Ishikawa (cell line): ENCODE measurements around the gene ATP6V0E2.
A peak's percentile ranks its signal among the peaks of the same experiment; 100 is the strongest.

Experiments
- CEBPB ChIP-seq: IDR thresholded peaks from 2 replicates; pipeline ENCODE4 v1.6.1; 2012
- CREB1 ChIP-seq: IDR thresholded peaks from 2 replicates; pipeline ENCODE4 v1.6.1; 2012; ENCODE audit warnings: low read depth
- EGR1 ChIP-seq: IDR thresholded peaks from 2 replicates; pipeline ENCODE4 v1.6.1; 2012
- EP300 ChIP-seq: IDR thresholded peaks from 2 replicates; pipeline ENCODE4 v1.6.1; 2012; ENCODE audit warnings: borderline replicate concordance
- FOXM1 ChIP-seq: IDR thresholded peaks from 2 replicates; pipeline ENCODE4 v1.6.1; 2012; ENCODE audit warnings: low read depth, borderline replicate concordance
- MAX ChIP-seq: IDR thresholded peaks from 2 replicates; pipeline ENCODE4 v1.6.1; 2012
- NFIC ChIP-seq: IDR thresholded peaks from 2 replicates; pipeline ENCODE4 v1.6.1; 2012
- RAD21 ChIP-seq: IDR thresholded peaks from 2 replicates; pipeline ENCODE4 v1.6.1; 2012; ENCODE audit warnings: low read depth
- TAF1 ChIP-seq: IDR thresholded peaks from 2 replicates; pipeline ENCODE4 v1.6.1; 2012; ENCODE audit warnings: low read depth, mild to moderate bottlenecking
- TCF12 ChIP-seq: IDR thresholded peaks from 2 replicates; pipeline ENCODE4 v1.6.1; 2012; ENCODE audit warnings: low read depth
- TEAD4 ChIP-seq: IDR thresholded peaks from 2 replicates; pipeline ENCODE4 v1.6.1; 2012
- USF1 ChIP-seq: IDR thresholded peaks from 2 replicates; pipeline ENCODE4 v1.6.1; 2012
- YY1 ChIP-seq: IDR thresholded peaks from 2 replicates; pipeline ENCODE4 v1.6.1; 2012; ENCODE audit warnings: low read depth
- ZBTB7A ChIP-seq: IDR thresholded peaks from 2 replicates; pipeline ENCODE4 v1.6.1; 2012; ENCODE audit warnings: low read depth
- TF ChIP-seq, protein P1 (sequence below): IDR thresholded peaks from 2 replicates; pipeline ENCODE4 v1.6.1; 2012; ENCODE audit warnings: low read depth, mild to moderate bottlenecking

ATP6V0E2 gene

DNA sequence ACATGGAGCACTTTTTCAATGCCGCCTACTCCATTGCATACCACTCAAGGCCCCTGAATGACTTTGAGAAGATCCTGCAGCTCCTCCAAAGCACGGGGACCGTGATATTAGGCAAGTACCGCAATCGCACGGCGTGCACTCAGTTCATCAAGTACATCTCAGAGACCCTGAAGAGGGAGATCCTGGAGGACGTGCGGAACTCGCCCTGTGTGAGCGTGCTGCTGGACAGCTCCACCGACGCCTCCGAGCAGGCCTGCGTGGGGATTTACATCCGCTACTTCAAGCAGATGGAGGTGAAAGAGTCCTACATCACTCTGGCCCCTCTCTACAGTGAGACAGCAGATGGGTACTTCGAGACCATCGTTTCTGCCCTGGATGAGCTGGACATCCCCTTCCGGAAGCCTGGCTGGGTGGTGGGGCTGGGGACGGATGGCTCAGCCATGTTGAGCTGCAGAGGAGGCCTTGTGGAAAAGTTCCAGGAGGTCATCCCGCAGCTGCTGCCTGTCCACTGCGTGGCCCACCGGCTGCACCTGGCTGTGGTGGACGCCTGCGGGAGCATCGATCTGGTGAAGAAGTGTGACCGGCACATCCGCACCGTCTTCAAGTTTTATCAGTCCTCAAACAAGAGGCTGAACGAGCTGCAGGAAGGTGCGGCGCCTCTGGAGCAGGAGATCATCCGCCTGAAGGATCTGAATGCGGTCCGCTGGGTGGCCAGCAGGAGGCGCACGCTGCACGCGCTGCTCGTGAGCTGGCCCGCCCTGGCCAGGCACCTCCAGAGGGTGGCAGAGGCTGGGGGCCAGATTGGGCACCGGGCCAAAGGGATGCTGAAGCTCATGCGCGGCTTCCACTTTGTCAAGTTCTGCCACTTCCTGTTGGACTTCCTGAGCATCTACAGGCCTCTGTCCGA, 12.7 kb upstream of the ATP6V0E2 start:
- TF ChIP-seq MAX (no peak), YY1 (no peak), TCF12 (no peak), CEBPB (no peak), USF1 (no peak), RAD21 (peak; percentile 9; the same call in 1 of the 2 replicates)
- TF ChIP-seq, protein P1, sequence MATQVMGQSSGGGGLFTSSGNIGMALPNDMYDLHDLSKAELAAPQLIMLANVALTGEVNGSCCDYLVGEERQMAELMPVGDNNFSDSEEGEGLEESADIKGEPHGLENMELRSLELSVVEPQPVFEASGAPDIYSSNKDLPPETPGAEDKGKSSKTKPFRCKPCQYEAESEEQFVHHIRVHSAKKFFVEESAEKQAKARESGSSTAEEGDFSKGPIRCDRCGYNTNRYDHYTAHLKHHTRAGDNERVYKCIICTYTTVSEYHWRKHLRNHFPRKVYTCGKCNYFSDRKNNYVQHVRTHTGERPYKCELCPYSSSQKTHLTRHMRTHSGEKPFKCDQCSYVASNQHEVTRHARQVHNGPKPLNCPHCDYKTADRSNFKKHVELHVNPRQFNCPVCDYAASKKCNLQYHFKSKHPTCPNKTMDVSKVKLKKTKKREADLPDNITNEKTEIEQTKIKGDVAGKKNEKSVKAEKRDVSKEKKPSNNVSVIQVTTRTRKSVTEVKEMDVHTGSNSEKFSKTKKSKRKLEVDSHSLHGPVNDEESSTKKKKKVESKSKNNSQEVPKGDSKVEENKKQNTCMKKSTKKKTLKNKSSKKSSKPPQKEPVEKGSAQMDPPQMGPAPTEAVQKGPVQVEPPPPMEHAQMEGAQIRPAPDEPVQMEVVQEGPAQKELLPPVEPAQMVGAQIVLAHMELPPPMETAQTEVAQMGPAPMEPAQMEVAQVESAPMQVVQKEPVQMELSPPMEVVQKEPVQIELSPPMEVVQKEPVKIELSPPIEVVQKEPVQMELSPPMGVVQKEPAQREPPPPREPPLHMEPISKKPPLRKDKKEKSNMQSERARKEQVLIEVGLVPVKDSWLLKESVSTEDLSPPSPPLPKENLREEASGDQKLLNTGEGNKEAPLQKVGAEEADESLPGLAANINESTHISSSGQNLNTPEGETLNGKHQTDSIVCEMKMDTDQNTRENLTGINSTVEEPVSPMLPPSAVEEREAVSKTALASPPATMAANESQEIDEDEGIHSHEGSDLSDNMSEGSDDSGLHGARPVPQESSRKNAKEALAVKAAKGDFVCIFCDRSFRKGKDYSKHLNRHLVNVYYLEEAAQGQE, result peak; percentile 43

DNA sequence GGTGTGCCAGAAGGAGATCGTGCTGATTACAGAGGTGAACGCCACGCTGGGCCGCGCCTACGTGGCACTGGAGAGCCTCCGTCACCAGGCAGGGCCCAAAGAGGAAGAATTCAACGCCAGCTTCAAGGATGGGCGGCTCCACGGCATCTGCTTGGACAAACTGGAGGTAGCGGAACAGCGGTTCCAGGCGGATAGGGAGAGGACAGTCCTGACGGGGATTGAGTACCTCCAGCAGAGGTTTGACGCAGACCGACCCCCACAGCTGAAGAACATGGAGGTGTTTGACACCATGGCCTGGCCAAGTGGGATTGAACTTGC, 12.1 kb upstream of the ATP6V0E2 start:
- no peak for TF ChIP-seq MAX
- TF ChIP-seq, protein P1, result no peak
- no peak for TF ChIP-seq TCF12
- TF ChIP-seq NFIC, result no peak
- TF ChIP-seq TEAD4, result no peak
- no peak for TF ChIP-seq USF1
- TF ChIP-seq YY1, result no peak
- TF ChIP-seq EGR1, result no peak
- TF ChIP-seq CEBPB, result no peak
- TF ChIP-seq ZBTB7A, result no peak
- TF ChIP-seq TAF1, result no peak
- no peak for TF ChIP-seq EP300
- no peak for TF ChIP-seq RAD21

DNA sequence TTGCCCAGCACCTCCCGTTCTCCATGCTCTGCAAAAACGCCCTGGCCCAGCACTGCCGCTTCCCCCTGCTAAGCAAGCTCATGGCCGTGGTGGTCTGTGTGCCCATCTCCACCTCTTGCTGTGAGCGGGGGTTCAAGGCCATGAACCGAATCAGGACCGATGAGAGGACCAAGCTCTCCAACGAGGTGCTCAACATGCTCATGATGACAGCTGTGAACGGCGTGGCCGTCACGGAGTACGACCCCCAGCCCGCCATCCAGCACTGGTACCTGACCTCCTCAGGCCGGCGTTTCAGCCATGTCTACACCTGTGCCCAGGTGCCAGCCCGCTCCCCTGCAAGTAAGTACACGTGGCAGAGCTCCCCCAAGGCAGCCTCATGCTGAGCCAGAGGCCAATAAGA, 11.6 kb upstream of the ATP6V0E2 start:
- TF ChIP-seq RAD21, result no peak
- TF ChIP-seq CEBPB, result no peak
- TF ChIP-seq USF1, result no peak
- TF ChIP-seq TCF12, result no peak
- no peak for TF ChIP-seq MAX
- no peak for TF ChIP-seq CREB1
- TF ChIP-seq, protein P1, result no peak
- no peak for TF ChIP-seq TEAD4
- TF ChIP-seq EGR1, result no peak
- TF ChIP-seq FOXM1, result no peak

- TF ChIP-seq, protein P1, result no peak
- TF ChIP-seq NFIC, result no peak
Observed at GRCh38 chr7:149863500-149863899, 10.3 kb upstream of the ATP6V0E2 start.
